Parathyroid adenoma (tissue), 2 donors: ENCODE results near the gene FCN3.

Experiments
- H2AFZ ChIP-seq: fragments of 300-600 bp; sonication (generic); one replicate; pipeline ENCODE4 v1.7.0; 2017; ENCODE audit warnings: antibody characterized with exemption, mild to moderate bottlenecking
- H3K27ac ChIP-seq: fragments of 300-600 bp; sonication (generic); one replicate; pipeline ENCODE4 v1.7.0; 2017
- H3K27me3 ChIP-seq: fragments of 300-600 bp; sonication (generic); one replicate; pipeline ENCODE4 v1.7.0; 2017; ENCODE audit warnings: low read length; ENCODE audit not compliant: control insufficient read depth, insufficient read depth
- H3K36me3 ChIP-seq: fragments of 300-600 bp; sonication (generic); one replicate; pipeline ENCODE4 v1.7.0; 2017; ENCODE audit warnings: low read length; ENCODE audit not compliant: control insufficient read depth, insufficient read depth
- H3K4me1 ChIP-seq: fragments of 300-600 bp; sonication (generic); one replicate; pipeline ENCODE4 v1.7.0; 2017; ENCODE audit warnings: control low read depth
- H3K4me2 ChIP-seq: fragments of 300-600 bp; sonication (generic); one replicate; pipeline ENCODE4 v1.7.0; 2017; ENCODE audit warnings: low read length
- H3K4me3 ChIP-seq: fragments of 300-600 bp; sonication (generic); one replicate; pipeline ENCODE4 v1.7.0; 2017; ENCODE audit warnings: low read depth, low read length
- H3K79me2 ChIP-seq: fragments of 300-600 bp; sonication (generic); one replicate; pipeline ENCODE4 v1.7.0; 2017; ENCODE audit warnings: control low read depth
- H3K9ac ChIP-seq: fragments of 300-600 bp; sonication (generic); one replicate; pipeline ENCODE4 v1.7.0; 2017; ENCODE audit warnings: mild to moderate bottlenecking
- H3K9me3 ChIP-seq: fragments of 300-600 bp; sonication (generic); one replicate; pipeline ENCODE4 v1.7.0; 2017; ENCODE audit warnings: low read length; ENCODE audit not compliant: control insufficient read depth
- TF ChIP-seq, protein P1 (sequence below): fragments of 300-600 bp; sonication (generic); IDR thresholded peaks from one replicate; pipeline ENCODE4 v1.7.0; 2017; ENCODE audit warnings: antibody characterized with exemption, mild to moderate bottlenecking
- donor health status: primary hyperparathyroidism.

The FCN3 gene

DNA sequence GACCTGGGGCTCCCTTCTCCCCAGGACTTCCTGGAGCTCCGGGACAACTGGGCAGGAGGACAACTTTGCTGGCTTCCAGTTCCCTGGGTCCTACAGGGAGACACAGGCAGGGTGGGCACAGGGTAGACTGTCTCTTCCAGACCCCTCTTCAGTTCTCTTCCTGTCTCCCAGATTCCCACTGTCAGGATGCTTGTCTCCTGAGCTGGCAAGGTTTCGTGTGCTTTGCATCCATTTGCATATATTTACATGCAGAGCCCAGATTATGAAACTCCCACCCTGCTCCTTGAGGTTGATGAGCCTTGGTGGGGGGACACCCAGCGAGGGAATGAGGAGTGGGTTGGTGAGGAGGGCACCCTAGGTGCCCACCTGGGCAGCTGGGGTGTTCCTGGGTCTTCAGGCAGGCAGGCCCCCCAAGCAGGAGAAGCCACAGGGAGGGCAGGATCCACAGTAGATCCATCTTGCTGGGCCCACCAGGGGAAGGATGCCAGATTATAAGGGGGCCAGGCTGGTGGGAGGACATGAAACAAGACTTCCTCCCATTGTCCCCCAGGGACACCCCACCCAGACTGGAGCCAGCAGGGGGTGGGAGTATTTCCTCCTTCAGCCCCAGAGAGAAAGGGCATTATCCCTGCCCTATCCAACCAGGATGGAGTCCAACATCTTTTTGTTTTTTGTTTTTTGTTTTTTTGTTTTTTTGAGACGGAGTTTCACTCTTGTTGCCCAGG lies at the start of gene FCN3:
TSS of gene FCN3 (minus strand) at position 463 of the 725 bp plus-strand sequence. CDS start at position 457, 6 bp downstream.
- H3K36me3 ChIP-seq = no peaks in the 10 kb centered on the region
- no peaks in the 10 kb centered on the region for H3K9me3 ChIP-seq
- H3K4me2 ChIP-seq = no peak within 1 kb of the TSS
- H3K79me2 ChIP-seq = no peaks in the 10 kb centered on the region
- H3K27ac ChIP-seq = peak within 1 kb of the TSS; percentile 11
- no peak within 1 kb of the TSS for H3K9ac ChIP-seq
- H2AFZ ChIP-seq = no peak within 1 kb of the TSS
- no peak within 1 kb of the TSS for H3K4me3 ChIP-seq
- TF ChIP-seq, protein P1, sequence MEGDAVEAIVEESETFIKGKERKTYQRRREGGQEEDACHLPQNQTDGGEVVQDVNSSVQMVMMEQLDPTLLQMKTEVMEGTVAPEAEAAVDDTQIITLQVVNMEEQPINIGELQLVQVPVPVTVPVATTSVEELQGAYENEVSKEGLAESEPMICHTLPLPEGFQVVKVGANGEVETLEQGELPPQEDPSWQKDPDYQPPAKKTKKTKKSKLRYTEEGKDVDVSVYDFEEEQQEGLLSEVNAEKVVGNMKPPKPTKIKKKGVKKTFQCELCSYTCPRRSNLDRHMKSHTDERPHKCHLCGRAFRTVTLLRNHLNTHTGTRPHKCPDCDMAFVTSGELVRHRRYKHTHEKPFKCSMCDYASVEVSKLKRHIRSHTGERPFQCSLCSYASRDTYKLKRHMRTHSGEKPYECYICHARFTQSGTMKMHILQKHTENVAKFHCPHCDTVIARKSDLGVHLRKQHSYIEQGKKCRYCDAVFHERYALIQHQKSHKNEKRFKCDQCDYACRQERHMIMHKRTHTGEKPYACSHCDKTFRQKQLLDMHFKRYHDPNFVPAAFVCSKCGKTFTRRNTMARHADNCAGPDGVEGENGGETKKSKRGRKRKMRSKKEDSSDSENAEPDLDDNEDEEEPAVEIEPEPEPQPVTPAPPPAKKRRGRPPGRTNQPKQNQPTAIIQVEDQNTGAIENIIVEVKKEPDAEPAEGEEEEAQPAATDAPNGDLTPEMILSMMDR = no peak
- no peaks in the 10 kb centered on the region for H3K27me3 ChIP-seq
- H3K4me1 ChIP-seq = no peaks in the 10 kb centered on the region

DNA sequence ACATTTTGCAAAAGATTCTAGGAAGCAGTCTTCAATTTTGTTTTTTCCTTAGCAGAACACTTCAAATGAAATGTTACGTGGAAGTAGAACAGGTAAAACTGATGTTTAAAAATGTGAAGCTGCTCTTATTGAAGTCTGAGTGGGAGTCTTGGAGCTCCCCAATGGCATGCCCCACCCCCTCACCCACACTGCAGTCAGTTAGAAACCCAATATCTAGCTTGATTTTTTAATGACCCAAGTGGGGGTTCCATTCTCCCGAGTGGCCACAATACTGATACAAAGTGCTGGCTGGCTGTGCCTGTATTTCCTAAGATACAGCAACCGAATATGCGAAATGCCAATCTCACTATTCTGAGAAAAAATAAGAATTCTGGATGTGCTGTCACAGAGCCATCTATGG lies 49.1 kb upstream of the FCN3 start:
- Histone ChIP-seq H2AFZ (no peak overlapping the region), H3K27me3 (no peaks in the 10 kb centered on the region), H3K4me1 (no peaks in the 10 kb centered on the region), H3K9me3 (no peaks in the 10 kb centered on the region), H3K79me2 (peaks cover 14% of the 10 kb centered on the region), H3K36me3 (no peaks in the 10 kb centered on the region), H3K27ac (no peak overlapping the region), H3K4me2 (no peak overlapping the region), H3K9ac (no peak overlapping the region), H3K4me3 (no peak overlapping the region)
- TF ChIP-seq, protein P1 = no peak

DNA sequence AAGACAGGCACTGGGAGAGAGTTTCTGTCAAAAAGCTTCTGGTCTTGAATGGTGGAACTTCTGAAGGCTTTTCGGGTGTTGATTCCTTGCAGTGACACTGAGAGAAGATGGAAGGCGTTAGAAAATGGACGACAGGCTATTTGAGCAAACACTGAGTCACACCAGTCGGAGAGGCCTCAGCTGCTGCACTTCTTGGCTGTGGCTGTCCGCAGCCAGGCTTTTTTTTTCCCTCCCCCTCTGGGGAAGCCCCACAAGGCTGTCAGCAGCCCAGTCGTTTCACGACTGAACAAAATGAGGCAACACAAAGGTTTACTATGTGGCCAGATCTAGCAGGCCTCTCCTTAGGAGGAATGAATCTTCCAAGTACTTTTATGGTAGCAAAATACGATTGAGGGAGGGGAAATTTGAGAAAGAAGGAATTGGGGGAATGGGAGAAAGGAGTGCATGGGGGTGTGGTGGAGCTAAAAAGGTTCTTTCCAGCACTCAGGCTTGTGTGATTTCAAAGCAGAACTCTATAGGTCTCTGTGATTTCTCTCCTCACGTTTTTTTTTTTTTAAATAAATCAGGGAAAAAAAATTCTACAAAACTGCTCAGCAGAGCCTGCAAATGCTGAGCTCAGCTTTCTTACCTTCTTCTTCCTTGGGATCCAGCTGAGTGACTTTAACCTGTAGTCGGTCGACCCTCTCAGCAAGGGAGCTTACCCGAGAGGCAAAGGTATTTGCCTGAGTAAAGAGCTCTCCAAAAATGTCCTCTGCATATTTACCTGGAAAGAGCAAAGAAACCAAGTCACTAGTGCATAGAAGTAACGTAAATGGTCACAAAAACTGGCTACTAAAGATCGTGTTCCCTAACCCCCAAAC lies 43.9 kb upstream of the FCN3 start:
- Histone ChIP-seq H3K9me3 (no peaks in the 10 kb centered on the region), H3K79me2 (peaks cover 4% of the 10 kb centered on the region), H2AFZ (no peak overlapping the region), H3K9ac (no peak overlapping the region), H3K4me3 (no peak overlapping the region), H3K27ac (no peak overlapping the region), H3K36me3 (no peaks in the 10 kb centered on the region), H3K4me1 (peaks cover 6% of the 10 kb centered on the region), H3K27me3 (no peaks in the 10 kb centered on the region), H3K4me2 (no peak overlapping the region)
- TF ChIP-seq, protein P1 = no peak

DNA sequence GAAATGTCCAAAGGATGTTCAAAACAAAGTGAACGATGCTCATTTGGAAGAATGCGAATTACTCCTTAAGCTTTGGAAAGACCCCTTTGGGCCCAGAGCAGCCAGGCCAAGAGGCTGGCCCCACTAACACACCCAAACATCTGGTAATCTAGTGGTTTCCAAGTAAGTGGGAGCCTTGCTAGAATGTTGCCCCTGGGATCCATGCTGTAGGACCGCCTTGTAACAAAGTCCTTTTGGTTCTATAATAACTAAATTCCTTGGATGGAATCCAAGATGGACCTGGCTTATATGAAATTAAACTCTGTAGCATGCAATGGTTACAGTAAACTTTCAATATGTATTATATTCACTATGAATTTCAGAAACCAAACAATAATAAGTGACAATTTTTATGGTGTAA lies 43.1 kb upstream of the FCN3 start:
- no peak overlapping the region for H3K27ac ChIP-seq
- TF ChIP-seq, protein P1 = no peak
- H2AFZ ChIP-seq = no peak overlapping the region
- no peak overlapping the region for H3K4me3 ChIP-seq
- H3K79me2 ChIP-seq = peaks cover 4% of the 10 kb centered on the region
- H3K9ac ChIP-seq = no peak overlapping the region
- H3K9me3 ChIP-seq = no peaks in the 10 kb centered on the region
- H3K4me1 ChIP-seq = peaks cover 9% of the 10 kb centered on the region
- H3K4me2 ChIP-seq = no peak overlapping the region
- no peaks in the 10 kb centered on the region for H3K27me3 ChIP-seq
- H3K36me3 ChIP-seq = no peaks in the 10 kb centered on the region
